GM12892 (cell line): ENCODE measurements around the gene CDH20.

Experiments
- POLR2A ChIP-seq: IDR thresholded peaks from 2 replicates; pipeline ENCODE4 v1.6.1; 2011; ENCODE audit warnings: low read depth, low read length, control low read depth
- POLR2AphosphoS5 ChIP-seq: IDR thresholded peaks from 2 replicates; pipeline ENCODE4 v1.6.1; 2011; ENCODE audit warnings: low read depth, low read length, control low read depth
- TAF1 ChIP-seq: IDR thresholded peaks from 2 replicates; pipeline ENCODE4 v1.6.1; 2011; ENCODE audit warnings: low read depth, mild to moderate bottlenecking, control low read depth, low read length, borderline replicate concordance

- TF ChIP-seq POLR2A (no peak), POLR2AphosphoS5 (no peak), TAF1 (no peak)
Measured at GRCh38 chr18:61535401-61535800, 202.2 kb downstream of the CDH20 start.
